ENCODE measurements around the gene CYGB. TPM values are rescaled to one million over a fixed set of nuclear protein-coding genes. Genes with fewer than 3 reads are reported as not detected.

CYGB gene
- total RNA-seq, 1 donor: 39.1 TPM

- peak; percentile 78 for TF ChIP-seq CTCF (IDR thresholded peaks at IDR 0.05; ENCODE audit: extremely low read depth, low read depth, low read length)
- H3K4me1 ChIP-seq (ENCODE audit: insufficient read depth, low read length): peaks cover 28% of the 10 kb centered on the region
- peak; percentile 85 for DNase-seq (ENCODE audit: insufficient read length, low spot score, missing footprints)
- peak overlapping the region; percentile 16 for H3K4me2 ChIP-seq (ENCODE audit: insufficient read depth, low read length)
- no peak overlapping the region for H2AFZ ChIP-seq (ENCODE audit: low read length)
- no peaks in the 10 kb centered on the region for H4K20me1 ChIP-seq (ENCODE audit: insufficient read depth, low read length)
- peaks cover 6% of the 10 kb centered on the region for H3K27me3 ChIP-seq (ENCODE audit: insufficient read depth, low read length)
- H3K36me3 ChIP-seq (ENCODE audit: insufficient read depth, low read length): no peaks in the 10 kb centered on the region
- H3K79me2 ChIP-seq (ENCODE audit: insufficient read depth, low read length): no peaks in the 10 kb centered on the region
- peak overlapping the region; percentile 6 for H3K4me3 ChIP-seq (ENCODE audit: insufficient read depth, low read length)
- peak overlapping the region; percentile 91 for H3K27ac ChIP-seq (ENCODE audit: low read depth, low read length)
- H3K9me3 ChIP-seq (ENCODE audit: low read depth, low read length): no peaks in the 10 kb centered on the region
Measured at GRCh38 chr17:76547183-76547641, 9.7 kb upstream of the CYGB start.

GRCh38 chr17:76546556-76547182 is 9.2 kb upstream of the CYGB start:
- H3K4me2 ChIP-seq (ENCODE audit: insufficient read depth, low read length): peak overlapping the region; percentile 16
- peak overlapping the region; percentile 91 for H3K27ac ChIP-seq (ENCODE audit: low read depth, low read length)
- no peaks in the 10 kb centered on the region for H3K9me3 ChIP-seq (ENCODE audit: low read depth, low read length)
- peak overlapping the region; percentile 11 for H3K4me3 ChIP-seq (ENCODE audit: insufficient read depth, low read length)
- H3K27me3 ChIP-seq (ENCODE audit: insufficient read depth, low read length): peaks cover 6% of the 10 kb centered on the region
- H3K4me1 ChIP-seq (ENCODE audit: insufficient read depth, low read length): peaks cover 28% of the 10 kb centered on the region
- TF ChIP-seq CTCF (IDR thresholded peaks at IDR 0.05; ENCODE audit: extremely low read depth, low read depth, low read length): no peak
- no peaks in the 10 kb centered on the region for H3K36me3 ChIP-seq (ENCODE audit: insufficient read depth, low read length)
- DNase-seq (ENCODE audit: insufficient read length, low spot score, missing footprints): peak; percentile 96
- no peaks in the 10 kb centered on the region for H4K20me1 ChIP-seq (ENCODE audit: insufficient read depth, low read length)
- no peak overlapping the region for H2AFZ ChIP-seq (ENCODE audit: low read length)
- H3K79me2 ChIP-seq (ENCODE audit: insufficient read depth, low read length): no peaks in the 10 kb centered on the region

- Histone ChIP-seq H3K4me2 (ENCODE audit: insufficient read depth, low read length) (peak overlapping the region; percentile 16), H3K27ac (ENCODE audit: low read depth, low read length) (peak overlapping the region; percentile 91)
Measured at GRCh38 chr17:76545918-76546555, 8.5 kb upstream of the CYGB start.

More at GRCh38 chr17:76545918-76546555, 8.5 kb upstream of the CYGB start:
- DNase-seq (ENCODE audit: insufficient read length, low spot score, missing footprints): peak; percentile 44
- Histone ChIP-seq H3K4me1 (ENCODE audit: insufficient read depth, low read length) (peaks cover 26% of the 10 kb centered on the region), H3K27me3 (ENCODE audit: insufficient read depth, low read length) (peaks cover 6% of the 10 kb centered on the region), H2AFZ (ENCODE audit: low read length) (no peak overlapping the region), H4K20me1 (ENCODE audit: insufficient read depth, low read length) (no peaks in the 10 kb centered on the region), H3K9me3 (ENCODE audit: low read depth, low read length) (no peaks in the 10 kb centered on the region), H3K79me2 (ENCODE audit: insufficient read depth, low read length) (no peaks in the 10 kb centered on the region), H3K4me3 (ENCODE audit: insufficient read depth, low read length) (peak overlapping the region; percentile 11), H3K36me3 (ENCODE audit: insufficient read depth, low read length) (no peaks in the 10 kb centered on the region)
- no peak for TF ChIP-seq CTCF (IDR thresholded peaks at IDR 0.05; ENCODE audit: extremely low read depth, low read depth, low read length)
